ENCODE measurements around the gene ADGRV1. TPM values are rescaled to one million over a fixed set of nuclear protein-coding genes. Genes with fewer than 3 reads are reported as not detected.
A peak's percentile ranks its signal among the peaks of the same experiment; 100 is the strongest.

Gene ADGRV1
- polyA plus RNA-seq, 3 donors, result 0.18 to 0.33 TPM; not detected in 1

DNA sequence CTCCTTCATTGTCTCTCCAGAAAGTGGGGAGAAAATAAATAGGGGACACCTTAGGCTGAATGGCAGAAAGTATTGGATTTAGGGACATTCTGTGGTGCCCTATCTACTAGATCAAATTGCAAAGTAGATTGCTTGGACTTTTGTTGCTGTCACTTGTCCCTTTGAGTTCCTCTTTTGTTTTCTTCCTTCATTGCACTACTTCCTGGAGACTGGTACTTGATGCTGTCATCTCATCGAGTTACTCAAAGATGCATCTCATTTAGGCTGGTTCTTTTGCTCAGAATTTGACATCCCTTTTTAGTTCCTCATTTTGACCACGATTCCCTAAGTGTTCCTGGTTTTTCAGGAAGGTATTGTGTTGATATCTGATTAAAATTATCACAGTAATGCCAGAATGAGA, 137.6 kb downstream of the ADGRV1 start:
- H3K9me3 ChIP-seq (replicated peaks in 1 of 2; ENCODE audit: control insufficient read depth in 1 of 2, insufficient read depth in 1 of 2, low read length in 2 of 2), result no peaks in the 10 kb centered on the region
- H3K36me3 ChIP-seq (replicated peaks in 1 of 2; ENCODE audit: control insufficient read depth in 1 of 2, insufficient read depth in 2 of 2, low read length in 2 of 2), result no peaks in the 10 kb centered on the region
- H3K4me3 Mint-ChIP-seq, result no peak overlapping the region
- TF ChIP-seq, protein P1, sequence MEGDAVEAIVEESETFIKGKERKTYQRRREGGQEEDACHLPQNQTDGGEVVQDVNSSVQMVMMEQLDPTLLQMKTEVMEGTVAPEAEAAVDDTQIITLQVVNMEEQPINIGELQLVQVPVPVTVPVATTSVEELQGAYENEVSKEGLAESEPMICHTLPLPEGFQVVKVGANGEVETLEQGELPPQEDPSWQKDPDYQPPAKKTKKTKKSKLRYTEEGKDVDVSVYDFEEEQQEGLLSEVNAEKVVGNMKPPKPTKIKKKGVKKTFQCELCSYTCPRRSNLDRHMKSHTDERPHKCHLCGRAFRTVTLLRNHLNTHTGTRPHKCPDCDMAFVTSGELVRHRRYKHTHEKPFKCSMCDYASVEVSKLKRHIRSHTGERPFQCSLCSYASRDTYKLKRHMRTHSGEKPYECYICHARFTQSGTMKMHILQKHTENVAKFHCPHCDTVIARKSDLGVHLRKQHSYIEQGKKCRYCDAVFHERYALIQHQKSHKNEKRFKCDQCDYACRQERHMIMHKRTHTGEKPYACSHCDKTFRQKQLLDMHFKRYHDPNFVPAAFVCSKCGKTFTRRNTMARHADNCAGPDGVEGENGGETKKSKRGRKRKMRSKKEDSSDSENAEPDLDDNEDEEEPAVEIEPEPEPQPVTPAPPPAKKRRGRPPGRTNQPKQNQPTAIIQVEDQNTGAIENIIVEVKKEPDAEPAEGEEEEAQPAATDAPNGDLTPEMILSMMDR (IDR thresholded peaks at IDR 0.05), result no peak
- no peaks in the 10 kb centered on the region for H3K27me3 Mint-ChIP-seq (ENCODE audit: low read depth in 3 of 3)
- no peaks in the 10 kb centered on the region for H3K9me3 Mint-ChIP-seq
- peak overlapping the region in 6 of 7 donors; percentile 31 to 83 (median 57) for H3K27ac Mint-ChIP-seq
- peak overlapping the region; percentile 27 for H3K4me2 ChIP-seq (replicated peaks; ENCODE audit: extremely low read depth, low read length, poor library complexity, severe bottlenecking)
- no peak overlapping the region for H3K9ac ChIP-seq (ENCODE audit: insufficient read depth, low read length, poor library complexity, severe bottlenecking)
- peak overlapping the region in 1 of 2 donors; percentile 63 for H3K27ac ChIP-seq (ENCODE audit: low read depth in 1 of 2, low read length in 2 of 2)
- no peaks in the 10 kb centered on the region for H3K79me2 ChIP-seq (ENCODE audit: insufficient read depth, low read length)
- intact Hi-C loops (cut with micrococcal nuclease), result no loop called here
- H3K4me1 ChIP-seq (ENCODE audit: control insufficient read depth in 1 of 2, insufficient read depth in 2 of 2, low read length in 2 of 2), result peaks cover 17 to 18% of the 10 kb centered on the region in 2 donors
- H4K20me1 ChIP-seq (ENCODE audit: insufficient read depth, low read length), result no peaks in the 10 kb centered on the region
- H3K4me1 Mint-ChIP-seq, result peaks cover 14% of the 10 kb centered on the region
- H3K36me3 Mint-ChIP-seq, result no peaks in the 10 kb centered on the region
- peak; percentile 63 to 87 (median 81) for DNase-seq
- no peaks in the 10 kb centered on the region for H3K27me3 ChIP-seq (ENCODE audit: control insufficient read depth in 2 of 2, insufficient read depth in 2 of 2, low read length in 2 of 2)
- WGBS (ENCODE audit: insufficient coverage), result no CpG with 5 or more reads among the region's 2 CpGs
- peak overlapping the region in 1 of 3 experiments; percentile 5 for H3K4me3 ChIP-seq (replicated peaks in 1 of 3; ENCODE audit: low read depth in 2 of 3, low read length in 3 of 3)
- H2AFZ ChIP-seq (ENCODE audit: insufficient read depth, low read depth, low read length, poor library complexity, severe bottlenecking), result peak overlapping the region; percentile 9

DNA sequence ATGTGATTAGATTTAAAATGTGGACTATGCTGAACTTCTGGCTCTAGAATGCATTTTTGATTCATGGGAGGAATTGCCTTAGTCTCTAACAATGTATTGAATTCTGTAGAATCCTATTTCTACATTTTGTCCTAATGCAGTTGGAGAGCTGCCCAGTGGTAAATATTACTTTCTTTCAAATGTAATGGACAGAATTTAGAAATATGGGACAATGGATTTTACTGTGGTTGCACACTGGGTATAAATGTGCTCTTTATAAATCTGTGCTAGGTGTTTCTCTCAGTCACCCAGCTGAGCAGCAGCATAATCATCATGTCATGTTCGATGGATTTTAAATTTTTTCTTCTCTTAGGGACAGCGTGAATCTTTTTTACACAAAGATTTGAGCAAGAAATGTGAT, 141.7 kb downstream of the ADGRV1 start:
- H3K9ac ChIP-seq (ENCODE audit: insufficient read depth, low read length, poor library complexity, severe bottlenecking), result no peak overlapping the region
- Mint-ChIP-seq H3K4me3 (no peak overlapping the region), H3K27me3 (ENCODE audit: low read depth in 3 of 3) (no peaks in the 10 kb centered on the region), H3K27ac (no peak overlapping the region), H3K4me1 (peaks cover 14% of the 10 kb centered on the region), H3K9me3 (no peaks in the 10 kb centered on the region), H3K36me3 (no peaks in the 10 kb centered on the region)
- no peak overlapping the region for H3K4me2 ChIP-seq (replicated peaks; ENCODE audit: extremely low read depth, low read length, poor library complexity, severe bottlenecking)
- H3K4me3 ChIP-seq (replicated peaks in 1 of 3; ENCODE audit: low read depth in 2 of 3, low read length in 3 of 3), result no peak overlapping the region
- no peak overlapping the region for H2AFZ ChIP-seq (ENCODE audit: insufficient read depth, low read depth, low read length, poor library complexity, severe bottlenecking)
- intact Hi-C loops (cut with micrococcal nuclease), result no loop called here
- H3K27me3 ChIP-seq (ENCODE audit: control insufficient read depth in 2 of 2, insufficient read depth in 2 of 2, low read length in 2 of 2), result no peaks in the 10 kb centered on the region
- H3K27ac ChIP-seq (ENCODE audit: low read depth in 1 of 2, low read length in 2 of 2), result no peak overlapping the region
- H4K20me1 ChIP-seq (ENCODE audit: insufficient read depth, low read length), result no peaks in the 10 kb centered on the region
- no peaks in the 10 kb centered on the region for H3K36me3 ChIP-seq (replicated peaks in 1 of 2; ENCODE audit: control insufficient read depth in 1 of 2, insufficient read depth in 2 of 2, low read length in 2 of 2)
- TF ChIP-seq, protein P1 (IDR thresholded peaks at IDR 0.05), result no peak
- no peak for DNase-seq
- H3K4me1 ChIP-seq (ENCODE audit: control insufficient read depth in 1 of 2, insufficient read depth in 2 of 2, low read length in 2 of 2), result peaks cover 15 to 17% of the 10 kb centered on the region in 2 donors
- H3K9me3 ChIP-seq (replicated peaks in 1 of 2; ENCODE audit: control insufficient read depth in 1 of 2, insufficient read depth in 1 of 2, low read length in 2 of 2), result no peaks in the 10 kb centered on the region
- no CpG with 5 or more reads among the region's 2 CpGs for WGBS (ENCODE audit: insufficient coverage)
- H3K79me2 ChIP-seq (ENCODE audit: insufficient read depth, low read length), result no peaks in the 10 kb centered on the region

All from CD14-positive monocyte (primary cell).